Kidney tubule cell (primary cell): ENCODE data around the gene KHDC1.
A peak's percentile ranks its signal among the peaks of the same experiment; 100 is the strongest.
"Not testable (repeated sequence)": the region's sequence is repeated elsewhere in the genome, so short reads cannot be mapped to it uniquely, and the experiment has no call there.

Source experiments
- DNase-seq: peaks from one replicate; pipeline ENCODE4 v3.0.0-alpha.2; 2018; ENCODE audit warnings: low spot score

The KHDC1 gene, protein sequence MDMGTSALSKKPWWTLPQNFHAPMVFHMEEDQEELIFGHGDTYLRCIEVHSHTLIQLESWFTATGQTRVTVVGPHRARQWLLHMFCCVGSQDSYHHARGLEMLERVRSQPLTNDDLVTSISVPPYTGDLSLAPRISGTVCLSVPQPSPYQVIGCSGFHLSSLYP

DNA sequence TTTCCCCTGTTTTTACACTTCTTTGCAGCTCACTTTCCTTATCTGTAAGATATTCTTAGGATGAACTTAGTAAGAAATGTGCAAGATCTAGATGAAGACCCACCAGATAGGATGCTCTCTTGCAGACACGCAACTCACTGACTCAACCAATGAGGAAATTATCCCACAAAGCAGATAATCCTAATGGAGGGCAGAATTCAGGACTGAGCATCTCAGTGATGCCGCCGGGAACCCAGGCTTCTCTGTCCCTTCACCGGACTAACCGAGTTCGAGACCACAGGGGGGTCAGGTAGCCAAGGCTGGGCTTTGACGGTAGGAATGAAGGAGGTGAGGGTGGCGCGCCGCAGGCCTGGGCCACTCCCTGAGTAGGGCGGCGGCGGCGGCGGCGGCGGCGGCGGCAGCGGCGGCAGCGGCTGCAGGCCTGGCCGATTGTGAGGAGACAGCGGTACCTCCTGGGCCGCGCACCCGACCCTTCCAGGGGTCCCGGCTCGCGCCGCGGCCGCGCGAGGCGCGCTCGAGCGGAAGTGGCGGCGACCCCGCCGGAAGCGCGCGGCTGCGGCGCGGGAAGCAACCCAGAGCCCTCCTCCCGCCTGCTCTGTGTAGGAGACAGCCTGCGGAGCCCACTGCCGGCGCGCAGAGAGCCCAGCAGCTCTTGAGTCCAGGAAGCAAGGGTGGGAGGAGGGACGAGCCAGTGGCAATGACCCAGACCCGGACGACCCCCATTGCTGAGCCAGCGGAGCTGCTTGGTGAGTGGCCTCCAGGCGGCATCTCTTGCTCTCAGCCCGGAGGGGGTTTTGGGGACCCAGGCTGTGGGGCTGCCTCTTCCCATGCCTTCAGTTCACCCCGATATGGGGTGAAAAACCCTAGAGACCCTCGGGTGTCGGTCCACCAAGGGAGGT, at the start of gene KHDC1:
Gene KHDC1 (minus strand): TSS at position 526 of the 899 bp plus-strand sequence. CDS start 20,679 bp downstream, outside the sequence.
- DNase-seq: peak; percentile 52

DNA sequence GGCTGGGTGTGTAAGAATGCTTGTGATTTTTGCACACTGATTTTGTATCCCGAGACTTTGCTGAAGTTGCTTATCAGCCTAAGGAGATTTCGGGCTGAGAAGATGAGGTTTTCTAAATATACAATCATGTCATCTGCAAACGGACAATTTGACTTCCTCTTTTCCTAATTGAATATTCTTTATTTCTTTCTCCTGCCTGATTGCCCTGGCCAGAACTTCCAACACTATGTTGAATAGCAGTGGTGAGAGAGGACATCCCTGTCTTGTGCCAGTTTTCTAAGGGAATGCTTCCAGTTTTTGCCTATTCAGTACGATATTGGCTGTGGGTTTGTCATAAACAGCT, 47.5 kb upstream of the KHDC1 start:
- not testable (repeated sequence) for DNase-seq

DNA sequence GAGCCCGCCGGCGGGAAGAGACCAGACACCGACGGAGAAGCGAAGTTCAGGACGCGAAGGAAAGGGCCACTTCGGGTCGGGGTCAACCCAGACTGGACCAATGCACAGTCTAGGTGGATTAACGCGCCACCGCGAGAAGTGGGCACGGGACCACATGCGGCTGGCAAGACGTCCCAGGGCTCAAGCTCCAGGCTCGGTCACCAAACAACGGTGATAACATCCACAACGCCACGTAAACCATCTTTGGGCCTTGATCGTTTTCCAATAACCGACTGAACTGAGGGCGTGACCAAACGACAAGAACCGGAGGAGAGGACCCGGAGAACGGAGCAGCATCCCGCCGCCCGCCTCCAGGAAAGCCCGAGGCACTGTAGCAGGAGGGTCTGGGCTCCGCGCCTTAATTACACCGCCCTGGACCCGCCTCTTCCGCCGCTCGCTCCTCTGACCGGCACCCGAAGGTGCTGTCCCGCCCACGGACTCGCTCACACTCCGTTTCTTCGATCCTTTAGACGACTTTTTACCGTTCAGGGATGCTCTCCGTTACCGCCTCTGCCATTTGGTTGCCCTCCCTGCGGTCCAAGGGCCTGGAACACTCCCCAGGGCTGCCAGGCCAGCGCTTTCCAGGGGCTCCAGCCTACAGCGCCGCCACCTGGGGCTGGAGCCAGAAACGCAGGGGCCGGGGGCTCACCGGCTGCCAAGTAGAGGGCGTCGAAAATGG, 46.9 kb upstream of the KHDC1 start:
- DNase-seq: peak; percentile 65

DNA sequence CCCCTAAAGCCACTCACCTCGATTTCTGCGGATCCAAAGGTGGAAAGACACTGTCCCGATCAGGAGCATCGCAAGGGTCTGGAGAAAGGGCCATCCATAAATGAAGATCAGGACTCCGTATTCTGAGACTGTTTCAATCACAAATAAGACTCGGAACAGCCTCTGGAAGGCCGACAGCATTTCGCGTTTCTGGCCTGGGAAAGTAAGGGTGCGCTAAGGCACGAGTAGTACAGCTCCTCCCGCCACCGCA, 46.5 kb upstream of the KHDC1 start:
- no peak for DNase-seq

DNA sequence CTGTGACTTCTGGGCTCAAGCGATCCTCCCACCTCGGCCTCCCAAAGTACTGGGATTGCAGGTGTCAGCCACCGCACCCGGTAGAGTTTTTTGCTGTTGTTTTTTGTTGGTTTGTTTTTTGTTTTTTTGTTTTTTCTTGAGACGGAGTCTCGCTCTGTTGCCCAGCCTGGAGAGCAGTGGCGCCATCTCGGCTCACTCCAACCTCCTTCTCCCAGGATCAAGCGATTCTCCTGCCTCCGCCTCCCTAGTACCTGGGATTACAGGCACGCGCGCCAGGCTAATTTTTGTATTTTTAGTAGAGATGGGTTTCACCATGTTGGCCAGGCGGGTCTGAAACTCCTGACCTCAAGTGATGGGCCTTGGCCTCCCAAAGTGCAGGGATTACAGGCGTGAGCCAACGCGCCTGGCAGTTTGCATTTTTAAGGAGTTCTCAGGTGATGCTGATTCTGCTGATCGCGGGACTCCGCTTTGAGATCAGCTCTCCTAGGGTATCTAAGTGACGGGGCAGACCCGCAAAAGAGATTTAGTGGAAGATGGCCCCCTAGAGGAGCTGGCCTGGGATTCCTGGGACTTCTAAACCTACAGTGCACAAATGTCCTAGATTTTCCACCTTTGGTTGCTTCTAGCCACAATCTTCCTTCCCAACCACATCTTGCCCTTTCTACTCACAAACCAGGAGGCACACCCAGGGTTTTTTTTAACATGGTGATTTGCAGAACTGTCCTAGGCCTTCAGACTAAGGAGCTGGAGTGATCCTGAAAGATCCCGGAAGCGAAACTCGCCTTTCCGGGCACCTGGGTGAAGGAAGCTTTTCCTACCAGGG, 45.9 kb upstream of the KHDC1 start:
- peak; percentile 49 for DNase-seq

DNA sequence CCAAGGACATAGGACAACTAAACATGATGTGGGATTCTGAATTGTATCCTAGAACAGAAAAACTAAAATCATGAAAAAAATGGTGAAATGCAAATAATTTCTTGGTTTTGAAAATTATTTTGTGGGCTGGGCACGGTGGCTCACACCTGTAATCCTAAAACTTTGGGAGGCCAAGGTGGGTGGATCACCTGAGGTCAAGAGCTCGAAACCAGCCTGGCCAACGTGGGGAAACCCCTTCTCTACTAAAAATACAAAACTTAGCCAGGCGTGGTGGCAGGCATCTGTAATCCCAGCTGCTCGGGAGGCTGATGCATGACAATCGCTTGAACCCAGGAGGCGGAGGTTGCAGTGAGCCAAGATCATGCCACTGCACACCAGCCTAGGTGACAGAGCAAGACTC, 40.8 kb upstream of the KHDC1 start:
- not testable (repeated sequence) for DNase-seq

DNA sequence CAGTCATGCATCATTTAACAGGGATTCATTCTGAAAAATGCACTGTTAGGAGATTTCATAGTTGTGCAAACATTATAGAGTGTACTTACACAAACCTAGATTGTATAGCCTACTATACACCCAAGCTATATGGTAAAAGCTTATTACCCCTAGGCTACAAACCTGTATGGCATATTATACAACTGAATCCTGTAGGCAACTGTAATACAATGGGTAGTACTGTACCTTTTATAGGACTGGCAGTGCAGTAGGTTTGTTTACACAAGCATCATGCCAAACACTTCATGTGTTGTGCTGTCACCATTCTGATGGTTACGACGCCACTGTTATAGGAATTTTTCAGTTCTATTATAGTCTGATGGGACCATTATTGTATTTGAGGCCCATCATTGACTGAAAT, 39.3 kb upstream of the KHDC1 start:
- no peak for DNase-seq

DNA sequence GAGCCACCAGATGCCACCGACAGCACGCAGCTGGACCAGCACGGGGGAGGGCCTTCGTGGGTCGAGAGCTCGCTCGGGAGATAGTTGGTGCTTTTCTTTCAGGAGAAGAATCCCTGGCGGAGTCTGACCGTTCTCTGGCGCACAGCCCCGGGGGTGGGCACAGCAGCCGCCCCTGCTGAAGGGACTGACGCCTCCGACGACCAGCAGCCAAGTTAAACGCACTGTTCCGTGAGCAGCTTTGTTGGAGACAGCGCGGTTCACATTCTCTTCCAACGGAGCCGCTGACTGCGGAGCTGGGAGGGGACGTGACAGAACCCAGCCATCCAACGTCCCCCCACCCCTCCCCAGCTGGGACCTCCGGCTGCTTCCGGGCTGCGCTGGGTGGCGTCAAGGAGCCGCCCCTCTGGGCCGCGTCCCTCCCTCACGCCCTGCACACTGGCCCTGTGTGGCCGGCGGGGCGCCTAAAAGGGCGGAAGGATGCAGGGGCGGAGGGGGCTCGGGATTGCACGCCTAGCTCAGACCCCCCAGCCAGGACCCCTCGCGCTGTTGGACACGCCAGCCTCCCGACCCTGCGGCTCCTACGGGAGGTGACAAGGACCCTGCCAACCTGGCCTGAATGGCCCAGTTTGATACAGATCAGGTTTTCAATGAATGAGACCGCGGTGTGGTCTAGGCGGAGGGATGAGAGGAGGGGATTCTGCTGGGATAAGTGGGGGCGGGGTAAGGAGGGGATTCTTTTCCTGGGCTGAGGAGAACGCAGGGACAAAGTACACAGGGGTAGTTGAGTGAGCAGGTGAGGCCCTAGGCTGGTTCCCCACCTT, 36.4 kb upstream of the KHDC1 start:
- DNase-seq: no peak

DNA sequence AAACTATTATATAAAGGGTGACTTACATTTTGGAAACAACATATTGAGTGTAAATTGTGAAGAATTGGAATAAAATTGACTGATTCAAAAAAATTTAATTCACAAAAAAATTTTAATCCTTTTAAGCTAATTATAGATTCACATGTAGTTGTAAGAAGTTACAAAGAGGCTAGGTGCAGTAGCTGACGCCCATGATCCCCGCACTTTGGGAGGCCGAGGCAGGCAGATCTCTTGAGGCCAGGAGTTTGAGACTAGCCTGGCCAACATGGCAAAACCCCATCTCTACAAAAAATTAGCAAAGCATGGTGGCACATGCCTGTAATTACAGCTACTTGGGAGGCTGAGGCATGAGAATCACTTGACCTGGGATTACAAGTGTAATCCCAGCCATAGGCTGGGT, 30.3 kb upstream of the KHDC1 start:
- DNase-seq: no peak

DNA sequence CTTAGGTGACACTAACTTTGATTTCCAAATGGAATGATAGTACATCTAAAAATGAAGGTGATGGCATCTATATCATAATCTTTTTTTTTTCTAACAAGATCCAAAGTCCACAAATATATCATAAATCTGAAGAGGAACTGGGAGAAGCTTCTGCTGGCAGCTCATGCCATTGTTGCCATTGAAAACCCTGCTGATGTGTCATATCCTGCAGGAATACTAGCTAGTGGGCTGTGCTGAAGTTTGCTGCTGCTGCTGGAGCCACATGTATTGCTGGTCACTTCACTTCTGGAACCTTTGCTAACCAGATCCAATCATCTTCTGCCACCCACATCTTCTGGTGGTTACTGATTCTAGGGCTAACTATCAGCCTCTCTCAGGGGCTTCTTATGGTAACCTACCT, 27.4 kb upstream of the KHDC1 start:
- DNase-seq: peak; percentile 49

DNA sequence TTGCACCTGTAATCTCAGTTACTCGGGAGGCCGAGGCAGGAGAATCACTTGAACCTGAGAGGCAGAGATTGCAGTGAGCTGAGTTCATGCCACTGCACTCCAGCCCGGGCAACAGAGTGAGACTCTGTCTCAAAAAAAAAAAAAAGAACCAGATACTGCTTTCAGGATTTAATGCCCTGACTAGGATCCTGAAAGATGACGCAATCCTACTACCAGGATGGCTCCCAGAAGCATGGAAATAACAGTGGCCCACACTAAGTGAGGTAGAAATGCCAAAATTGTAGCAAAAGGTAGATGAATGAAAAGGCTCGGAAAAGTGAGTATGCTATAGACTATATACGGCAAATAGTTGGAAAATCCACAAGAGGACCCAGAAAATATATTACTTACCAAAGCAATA, 23.8 kb upstream of the KHDC1 start:
- no peak for DNase-seq

DNA sequence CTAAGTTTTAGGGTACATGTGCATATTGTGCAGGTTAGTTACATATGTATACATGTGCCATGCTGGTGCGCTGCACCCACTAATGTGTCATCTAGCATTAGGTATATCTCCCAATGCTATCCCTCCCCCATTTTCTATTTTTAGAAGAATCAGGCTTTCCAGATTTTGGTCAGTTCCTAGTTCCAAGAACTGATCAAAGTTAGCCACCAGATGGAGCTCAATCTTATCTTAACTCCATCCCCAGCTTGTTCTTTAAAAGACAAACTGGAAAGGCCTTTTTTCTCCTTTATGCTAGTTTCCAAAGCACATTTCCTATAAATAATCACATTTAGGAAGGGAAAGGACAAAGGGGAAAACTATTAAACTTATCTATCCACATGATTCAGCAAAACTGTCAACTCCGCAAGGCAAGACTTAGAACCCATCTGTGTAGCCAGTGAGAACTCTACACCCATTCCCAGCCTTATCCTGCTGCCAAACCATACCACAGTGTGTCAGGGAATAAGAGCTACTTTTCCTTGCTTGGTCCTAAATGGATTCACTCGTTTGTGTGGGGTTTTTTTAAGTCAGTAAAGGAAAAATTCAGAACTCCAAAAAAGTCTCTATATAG, 22.8 kb upstream of the KHDC1 start:
- DNase-seq: peak; percentile 43

DNA sequence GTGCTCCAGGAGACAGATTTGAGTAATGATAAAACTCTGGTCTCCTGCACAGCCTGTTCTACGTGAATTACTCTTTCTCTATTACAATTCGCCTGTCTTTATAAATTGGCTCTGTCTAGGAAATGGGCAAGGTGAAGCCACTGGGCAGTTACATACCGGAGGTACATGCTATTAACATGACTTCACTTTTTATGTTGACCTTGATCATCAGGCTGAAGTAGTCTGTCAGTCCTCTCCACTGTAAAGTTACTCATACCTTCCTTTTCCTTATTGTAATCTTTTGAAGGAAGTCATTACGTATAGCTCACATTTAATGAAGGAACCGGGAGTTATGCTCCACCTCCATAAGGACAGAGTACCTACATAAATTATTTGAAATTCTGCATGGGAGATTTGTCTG, 19.9 kb upstream of the KHDC1 start:
- peak; percentile 69 for DNase-seq

DNA sequence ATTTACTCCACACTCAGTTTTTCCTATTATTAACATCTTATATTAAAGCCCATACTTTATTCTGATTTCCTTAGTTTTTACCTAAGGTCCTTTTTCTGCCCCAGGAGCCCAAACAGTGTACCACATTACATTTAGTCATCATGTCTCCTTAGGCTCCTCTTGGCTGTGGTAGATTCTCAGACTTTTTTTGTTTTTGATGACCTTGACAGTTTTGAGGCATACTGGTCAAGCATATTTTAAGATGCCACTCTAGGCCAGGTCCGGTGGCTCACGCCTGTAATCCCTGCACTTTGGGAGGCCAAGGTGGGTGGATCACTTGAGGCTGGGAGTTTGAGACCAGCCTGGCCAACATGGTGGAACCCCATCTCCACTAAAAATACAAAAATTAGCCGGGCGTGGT, 18.7 kb upstream of the KHDC1 start:
- not testable (repeated sequence) for DNase-seq

DNA sequence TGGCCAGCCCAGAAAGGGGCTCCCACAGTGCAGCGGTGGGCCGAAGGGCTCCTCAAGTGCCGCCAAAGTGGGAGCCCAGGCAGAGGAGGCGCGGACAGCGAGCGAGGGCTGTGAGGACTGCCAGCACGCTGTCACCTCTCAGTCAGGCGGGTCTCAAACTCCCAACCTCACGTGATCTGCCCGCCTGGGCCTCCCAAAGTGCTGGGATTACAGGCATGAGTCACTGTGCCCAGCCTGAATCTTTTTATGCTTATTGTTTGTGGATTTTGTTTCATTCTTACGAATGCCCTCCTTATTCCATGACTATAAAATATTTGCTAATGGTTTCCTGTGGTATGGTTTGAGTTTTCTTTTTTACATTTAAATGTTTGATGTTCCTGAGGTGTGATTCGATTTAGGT, 6.3 kb upstream of the KHDC1 start:
- DNase-seq: not testable (repeated sequence)

DNA sequence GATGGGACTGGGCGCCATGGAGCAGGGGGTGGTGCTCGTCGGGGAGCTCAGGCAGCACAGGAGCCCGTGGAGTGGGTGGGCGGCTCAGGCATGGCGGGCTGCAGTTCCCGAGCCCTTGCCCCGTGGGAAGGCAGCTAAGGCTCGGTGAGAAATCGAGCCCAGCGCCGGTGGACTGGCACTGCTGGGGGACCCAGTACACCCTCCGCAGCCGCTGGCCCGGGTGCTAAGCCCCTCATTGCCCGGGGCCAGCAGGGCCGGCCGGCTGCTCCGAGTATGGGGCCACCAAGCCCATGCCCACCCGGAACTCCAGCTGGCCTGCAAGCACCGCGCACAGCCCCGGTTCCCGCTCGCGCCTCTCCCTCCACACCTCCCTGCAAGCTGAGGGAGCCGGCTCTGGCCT, 5.9 kb upstream of the KHDC1 start:
- DNase-seq: not testable (repeated sequence)

DNA sequence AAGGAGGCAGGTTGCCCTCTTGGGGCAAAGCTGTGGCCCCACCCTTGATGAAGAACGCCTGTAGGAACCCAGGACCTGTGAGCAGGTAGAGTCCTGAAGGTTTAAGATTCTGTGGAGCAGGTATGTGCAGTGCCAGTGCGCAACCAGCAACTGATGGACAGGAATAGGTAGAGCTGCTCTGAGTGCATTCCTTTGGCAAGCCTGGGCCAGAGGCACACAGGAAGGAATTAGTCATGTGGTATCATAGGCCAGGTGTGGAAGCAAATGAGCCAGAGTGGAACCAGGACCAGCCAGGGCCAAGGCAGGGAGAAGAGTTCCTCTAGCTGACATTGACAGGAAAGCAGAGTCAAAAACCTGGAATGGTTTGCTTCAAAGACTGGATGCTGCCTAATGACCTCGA, 1.4 kb upstream of the KHDC1 start:
- DNase-seq: peak; percentile 74

DNA sequence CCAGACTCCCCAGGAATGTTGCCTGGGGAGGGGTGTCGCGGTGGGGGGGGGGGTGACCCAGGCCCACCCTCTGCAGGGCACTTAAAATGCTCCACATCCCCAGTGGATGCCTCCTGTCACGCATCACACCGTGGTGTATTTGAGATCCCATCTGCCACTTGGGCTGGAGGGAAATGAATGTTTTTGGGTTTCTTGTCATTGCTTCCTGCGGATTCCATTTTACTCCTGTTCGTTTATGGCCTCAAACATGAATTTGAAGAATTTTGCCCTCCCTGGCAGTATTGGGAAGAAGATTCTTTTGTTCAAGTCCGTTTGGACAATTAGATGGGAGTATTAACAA, 544 bp upstream of the KHDC1 start:
- DNase-seq: no peak

DNA sequence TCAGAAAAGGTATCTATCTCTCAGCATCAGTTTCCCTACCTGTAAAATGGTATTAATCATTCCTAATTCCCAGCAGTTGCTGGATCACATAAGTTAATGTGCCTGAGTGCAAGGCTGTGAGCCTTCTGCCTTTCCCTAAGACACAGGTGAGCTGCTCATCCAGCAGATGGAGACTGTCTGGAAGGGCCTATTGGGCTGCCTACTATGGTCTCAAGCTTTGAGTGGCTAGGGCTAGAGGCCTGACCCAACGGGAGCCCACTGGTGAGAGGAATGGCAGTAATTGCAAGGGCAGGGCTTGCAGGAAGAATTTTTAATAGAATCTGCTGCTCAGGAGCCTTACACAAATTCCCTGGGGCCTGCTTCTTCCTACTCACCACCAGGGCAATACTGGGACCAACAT, 4.3 kb downstream of the KHDC1 start:
- DNase-seq: no peak

DNA sequence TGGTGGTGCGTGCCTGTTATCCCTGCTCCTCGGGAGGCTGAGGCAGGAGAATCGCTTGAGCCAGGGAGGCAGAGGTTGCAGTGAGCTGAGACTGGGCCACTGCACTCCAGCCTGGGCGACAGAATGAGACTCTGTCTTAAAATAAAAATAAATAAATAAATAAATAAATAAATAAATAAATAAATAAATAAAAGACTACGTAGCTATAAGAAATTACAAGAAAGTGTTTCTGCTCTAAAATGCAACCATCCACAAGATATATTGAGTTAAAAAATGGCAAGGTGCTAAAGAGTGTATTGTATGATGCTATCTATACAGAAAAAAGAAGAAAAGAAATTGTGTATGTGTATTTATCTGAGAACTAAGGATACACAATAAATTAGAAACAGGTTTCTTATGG, 8.7 kb downstream of the KHDC1 start:
- DNase-seq: not testable (repeated sequence)

DNA sequence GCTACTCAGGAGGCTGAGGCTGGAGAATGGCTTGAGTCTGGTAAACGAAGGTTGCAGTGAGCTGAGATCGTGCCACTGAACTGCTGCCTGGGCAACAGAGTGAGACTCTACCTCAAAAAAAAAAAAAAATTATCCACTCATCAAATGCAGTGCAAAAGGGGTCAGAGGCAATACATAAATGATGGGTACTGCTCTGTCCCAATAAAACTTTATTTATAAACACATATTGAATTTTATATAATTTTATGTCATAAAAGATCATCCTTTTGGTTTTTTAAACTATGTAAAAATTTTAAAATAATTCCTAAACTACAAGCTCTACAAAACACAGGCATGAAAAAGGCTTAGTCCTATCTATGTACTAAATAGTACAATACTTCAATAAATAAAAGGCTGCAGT, 10.3 kb downstream of the KHDC1 start:
- DNase-seq: no peak
